ENCODE data around the gene STAC2. TPM values are rescaled to one million over a fixed set of nuclear protein-coding genes. Genes with fewer than 3 reads are reported as not detected.

The STAC2 gene
- total and polyA plus RNA-seq, 2 of the 13 experiments (the other 11 are each of a cell fraction or from before 2014, with no cell fraction given): not detected

- TF ChIP-seq GPBP1L1 (CRISPR knock-in tag; IDR thresholded peaks at IDR 0.05) (no peak), KLF13 (CRISPR knock-in tag; IDR thresholded peaks at IDR 0.05) (no peak), FOXO1 (CRISPR knock-in tag; IDR thresholded peaks at IDR 0.05) (peak; percentile 51; the same call in 1 of the 2 replicates), ZNF446 (CRISPR knock-in tag; IDR thresholded peaks at IDR 0.05) (no peak), ZNF883 (CRISPR knock-in tag; IDR thresholded peaks at IDR 0.05; ENCODE audit: not compliant biosample characterization) (peak; percentile 51), CCAR2 (optimal IDR thresholded peaks at IDR 0.05; ENCODE audit: low read depth, low read length) (no peak), CEBPZ (IDR thresholded peaks at IDR 0.05; ENCODE audit: low read length) (no peak), MYC (CRISPR knock-in tag; IDR thresholded peaks at IDR 0.05; ENCODE audit: borderline replicate concordance) (peak; percentile 30; the same call in 1 of the 2 replicates), TBX2 (CRISPR knock-in tag; IDR thresholded peaks at IDR 0.05; ENCODE audit: borderline replicate concordance) (peak; percentile 30; the same call in 1 of the 2 replicates), SP140L (CRISPR knock-in tag; IDR thresholded peaks at IDR 0.05; ENCODE audit: borderline replicate concordance) (no peak), ZNF138 (CRISPR knock-in tag; IDR thresholded peaks at IDR 0.05; ENCODE audit: low read depth) (no peak), BATF2 (CRISPR knock-in tag; IDR thresholded peaks at IDR 0.05) (no peak), ADNP (CRISPR knock-in tag; IDR thresholded peaks at IDR 0.05) (no peak), ZNF773 (CRISPR knock-in tag; IDR thresholded peaks at IDR 0.05; ENCODE audit: borderline replicate concordance) (no peak), ZNF501 (CRISPR knock-in tag; IDR thresholded peaks at IDR 0.05) (0 out of 2 replicates have a peak, but pooled peaks have one; percentile 45), ZNF10 (CRISPR knock-in tag; IDR thresholded peaks at IDR 0.05; ENCODE audit: borderline replicate concordance, low read depth) (no peak)
- TF ChIP-seq, protein P1, sequence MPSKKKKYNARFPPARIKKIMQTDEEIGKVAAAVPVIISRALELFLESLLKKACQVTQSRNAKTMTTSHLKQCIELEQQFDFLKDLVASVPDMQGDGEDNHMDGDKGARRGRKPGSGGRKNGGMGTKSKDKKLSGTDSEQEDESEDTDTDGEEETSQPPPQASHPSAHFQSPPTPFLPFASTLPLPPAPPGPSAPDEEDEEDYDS (CRISPR knock-in tag; IDR thresholded peaks at IDR 0.05): 0 out of 2 replicates have a peak, but pooled peaks have one; percentile 17
- TF ChIP-seq, protein P2, sequence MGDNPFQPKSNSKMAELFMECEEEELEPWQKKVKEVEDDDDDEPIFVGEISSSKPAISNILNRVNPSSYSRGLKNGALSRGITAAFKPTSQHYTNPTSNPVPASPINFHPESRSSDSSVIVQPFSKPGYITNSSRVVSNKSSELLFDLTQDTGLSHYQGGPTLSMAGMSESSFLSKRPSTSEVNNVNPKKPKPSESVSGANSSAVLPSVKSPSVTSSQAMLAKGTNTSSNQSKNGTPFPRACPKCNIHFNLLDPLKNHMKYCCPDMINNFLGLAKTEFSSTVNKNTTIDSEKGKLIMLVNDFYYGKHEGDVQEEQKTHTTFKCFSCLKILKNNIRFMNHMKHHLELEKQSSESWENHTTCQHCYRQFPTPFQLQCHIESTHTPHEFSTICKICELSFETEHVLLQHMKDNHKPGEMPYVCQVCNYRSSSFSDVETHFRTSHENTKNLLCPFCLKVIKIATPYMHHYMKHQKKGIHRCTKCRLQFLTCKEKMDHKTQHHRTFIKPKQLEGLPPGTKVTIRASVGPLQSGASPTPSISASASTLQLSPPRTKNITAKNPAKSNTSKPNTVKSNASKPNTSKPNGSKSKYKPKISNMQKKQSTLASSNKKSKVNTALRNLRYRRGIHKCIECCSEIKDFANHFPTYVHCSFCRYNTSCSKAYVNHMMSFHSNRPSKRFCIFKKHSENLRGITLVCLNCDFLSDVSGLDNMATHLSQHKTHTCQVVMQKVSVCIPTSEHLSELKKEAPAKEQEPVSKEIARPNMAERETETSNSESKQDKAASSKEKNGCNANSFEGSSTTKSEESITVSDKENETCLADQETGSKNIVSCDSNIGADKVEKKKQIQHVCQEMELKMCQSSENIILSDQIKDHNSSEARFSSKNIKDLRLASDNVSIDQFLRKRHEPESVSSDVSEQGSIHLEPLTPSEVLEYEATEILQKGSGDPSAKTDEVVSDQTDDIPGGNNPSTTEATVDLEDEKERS (CRISPR knock-in tag; IDR thresholded peaks at IDR 0.05): no peak
These were observed 14.0 kb upstream of the STAC2 start (continued) for GRCh38 chr17:39239640-39240314.
